Measurements from ENCODE around the gene LAMB1.

Gene LAMB1

GRCh38 chr7:107993891-107994291 lies 9.1 kb downstream of the LAMB1 start:
- no peak overlapping the region for H4K91ac ChIP-seq (ENCODE audit: low read depth, low read length, poor library complexity)
- H3K27ac ChIP-seq (replicated peaks; ENCODE audit: low read length): peak overlapping the region; percentile 1
- H2BK15ac ChIP-seq (ENCODE audit: low read length): no peak overlapping the region
- no peak overlapping the region for H2AK5ac ChIP-seq (ENCODE audit: low read depth, low read length)
- no peak overlapping the region for H3K23ac ChIP-seq (ENCODE audit: low read depth, low read length, poor library complexity)
- H3K4me1 ChIP-seq (ENCODE audit: control insufficient read depth in 2 of 2, insufficient read depth in 1 of 2, low read depth in 1 of 2, low read length in 2 of 2): peaks cover 15 to 20% of the 10 kb centered on the region in 2 donors
- no peak overlapping the region for H2BK12ac ChIP-seq (ENCODE audit: low read length)
- peaks cover 2% of the 10 kb centered on the region for H3K79me1 ChIP-seq (ENCODE audit: low read depth, low read length)
- H2BK120ac ChIP-seq (ENCODE audit: low read depth, low read length): no peak overlapping the region
- H2AFZ ChIP-seq (ENCODE audit: low read length): no peak overlapping the region
- H3K36me3 ChIP-seq (replicated peaks in 1 of 2; ENCODE audit: control insufficient read depth in 2 of 2, insufficient read depth in 2 of 2, low read length in 2 of 2): peaks cover 6 to 30% of the 10 kb centered on the region in 2 donors
- H3K4me3 ChIP-seq (ENCODE audit: low read length in 2 of 2): no peak overlapping the region
- peak overlapping the region; percentile 0 for H3K18ac ChIP-seq (ENCODE audit: low read length)
- H3K9ac ChIP-seq (ENCODE audit: low read depth, low read length, poor library complexity): no peak overlapping the region
- no peaks in the 10 kb centered on the region for H3K27me3 ChIP-seq (ENCODE audit: control insufficient read depth in 3 of 3, insufficient read depth in 3 of 3, low read depth in 1 of 3, low read length in 3 of 3)
- no peak overlapping the region for H4K8ac ChIP-seq (ENCODE audit: low read depth, low read length)
- H3K9me3 ChIP-seq (replicated peaks in 1 of 2; ENCODE audit: control insufficient read depth in 2 of 2, insufficient read depth in 1 of 2, low read depth in 1 of 2, low read length in 2 of 2): no peaks in the 10 kb centered on the region
- no peak overlapping the region for H3K4me2 ChIP-seq (ENCODE audit: insufficient read depth, low read length, poor library complexity, severe bottlenecking)
- no peak overlapping the region for H3K4ac ChIP-seq (ENCODE audit: low read length)
- no peak overlapping the region for H2BK5ac ChIP-seq (ENCODE audit: low read length)
- DNase-seq (ENCODE audit: low spot score): no peak
- H3K14ac ChIP-seq (ENCODE audit: low read length): no peak overlapping the region
- WGBS, 2 donors (ENCODE audit: extremely low coverage in 2 of 2, insufficient read length in 2 of 2, insufficient replicate concordance in 1 of 2): no CpG with 5 or more reads among the region's 1 CpG

- no peak overlapping the region for H3K18ac ChIP-seq (ENCODE audit: low read length)
- H3K27me3 ChIP-seq (ENCODE audit: control insufficient read depth in 3 of 3, insufficient read depth in 3 of 3, low read depth in 1 of 3, low read length in 3 of 3): no peaks in the 10 kb centered on the region
- no peak for DNase-seq (ENCODE audit: low spot score)
- peaks cover 17 to 47% of the 10 kb centered on the region in 2 donors for H3K36me3 ChIP-seq (replicated peaks in 1 of 2; ENCODE audit: control insufficient read depth in 2 of 2, insufficient read depth in 2 of 2, low read length in 2 of 2)
- H4K91ac ChIP-seq (ENCODE audit: low read depth, low read length, poor library complexity): no peak overlapping the region
- H3K4ac ChIP-seq (ENCODE audit: low read length): no peak overlapping the region
- H3K9me3 ChIP-seq (replicated peaks in 1 of 2; ENCODE audit: control insufficient read depth in 2 of 2, insufficient read depth in 1 of 2, low read depth in 1 of 2, low read length in 2 of 2): no peaks in the 10 kb centered on the region
- H2AK5ac ChIP-seq (ENCODE audit: low read depth, low read length): no peak overlapping the region
- peaks cover 2% of the 10 kb centered on the region for H3K79me1 ChIP-seq (ENCODE audit: low read depth, low read length)
- H3K27ac ChIP-seq (replicated peaks; ENCODE audit: low read length): no peak overlapping the region
- H3K4me3 ChIP-seq (ENCODE audit: low read length in 2 of 2): no peak overlapping the region
- H2BK5ac ChIP-seq (ENCODE audit: low read length): no peak overlapping the region
- H3K23ac ChIP-seq (ENCODE audit: low read depth, low read length, poor library complexity): no peak overlapping the region
- H2BK15ac ChIP-seq (ENCODE audit: low read length): no peak overlapping the region
- peaks cover 11% of the 10 kb centered on the region in 2 donors for H3K4me1 ChIP-seq (ENCODE audit: control insufficient read depth in 2 of 2, insufficient read depth in 1 of 2, low read depth in 1 of 2, low read length in 2 of 2)
- no peak overlapping the region for H3K14ac ChIP-seq (ENCODE audit: low read length)
- H2AFZ ChIP-seq (ENCODE audit: low read length): no peak overlapping the region
- H2BK12ac ChIP-seq (ENCODE audit: low read length): no peak overlapping the region
- WGBS, 2 donors (ENCODE audit: extremely low coverage in 2 of 2, insufficient read length in 2 of 2, insufficient replicate concordance in 1 of 2): no CpG with 5 or more reads among the region's 9 CpGs
- no peak overlapping the region for H3K9ac ChIP-seq (ENCODE audit: low read depth, low read length, poor library complexity)
- H2BK120ac ChIP-seq (ENCODE audit: low read depth, low read length): no peak overlapping the region
- H3K4me2 ChIP-seq (ENCODE audit: insufficient read depth, low read length, poor library complexity, severe bottlenecking): no peak overlapping the region
- no peak overlapping the region for H4K8ac ChIP-seq (ENCODE audit: low read depth, low read length)
Observed at GRCh38 chr7:107989618-107990373, 13.2 kb downstream of the LAMB1 start.

DNA sequence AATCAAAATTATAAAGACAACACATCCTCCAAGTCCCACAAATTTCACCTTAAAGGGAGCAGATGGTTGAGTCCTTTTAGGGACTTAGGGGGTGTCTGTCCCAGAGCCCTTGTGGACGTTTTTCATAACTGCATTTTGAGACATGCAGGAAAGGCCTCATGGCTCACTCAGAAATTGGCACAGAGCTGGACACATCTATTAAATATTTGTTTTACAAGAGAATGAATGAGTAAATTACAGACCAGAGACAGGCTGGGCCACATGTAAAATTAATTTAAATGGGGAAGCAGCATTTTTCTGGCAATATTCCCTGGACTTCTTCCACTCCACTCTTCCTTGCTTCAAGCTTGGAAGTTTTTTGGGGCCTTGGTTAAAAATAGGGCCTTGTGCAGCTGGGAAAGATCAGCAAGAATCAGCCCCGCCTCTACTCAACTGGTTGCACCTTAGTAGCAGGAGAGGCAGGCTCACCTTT lies 20.0 kb downstream of the LAMB1 start:
- no peak overlapping the region for H4K91ac ChIP-seq (ENCODE audit: low read depth, low read length, poor library complexity)
- H3K14ac ChIP-seq (ENCODE audit: low read length): no peak overlapping the region
- no peak overlapping the region for H3K9ac ChIP-seq (ENCODE audit: low read depth, low read length, poor library complexity)
- DNase-seq (ENCODE audit: low spot score): no peak
- H3K27ac ChIP-seq (replicated peaks; ENCODE audit: low read length): no peak overlapping the region
- H2BK15ac ChIP-seq (ENCODE audit: low read length): no peak overlapping the region
- H3K4ac ChIP-seq (ENCODE audit: low read length): no peak overlapping the region
- H2BK12ac ChIP-seq (ENCODE audit: low read length): no peak overlapping the region
- peaks cover 13 to 57% of the 10 kb centered on the region in 2 donors for H3K36me3 ChIP-seq (replicated peaks in 1 of 2; ENCODE audit: control insufficient read depth in 2 of 2, insufficient read depth in 2 of 2, low read length in 2 of 2)
- H3K18ac ChIP-seq (ENCODE audit: low read length): no peak overlapping the region
- H4K8ac ChIP-seq (ENCODE audit: low read depth, low read length): no peak overlapping the region
- H2AFZ ChIP-seq (ENCODE audit: low read length): no peak overlapping the region
- no peak overlapping the region for H2BK120ac ChIP-seq (ENCODE audit: low read depth, low read length)
- no peak overlapping the region for H3K4me3 ChIP-seq (ENCODE audit: low read length in 2 of 2)
- H3K23ac ChIP-seq (ENCODE audit: low read depth, low read length, poor library complexity): no peak overlapping the region
- no CpG with 5 or more reads among the region's 2 CpGs for WGBS, 2 donors (ENCODE audit: extremely low coverage in 2 of 2, insufficient read length in 2 of 2, insufficient replicate concordance in 1 of 2)
- H2BK5ac ChIP-seq (ENCODE audit: low read length): no peak overlapping the region
- H2AK5ac ChIP-seq (ENCODE audit: low read depth, low read length): no peak overlapping the region
- H3K4me2 ChIP-seq (ENCODE audit: insufficient read depth, low read length, poor library complexity, severe bottlenecking): no peak overlapping the region
- H3K27me3 ChIP-seq (ENCODE audit: control insufficient read depth in 3 of 3, insufficient read depth in 3 of 3, low read depth in 1 of 3, low read length in 3 of 3): no peaks in the 10 kb centered on the region
- H3K4me1 ChIP-seq (ENCODE audit: control insufficient read depth in 2 of 2, insufficient read depth in 1 of 2, low read depth in 1 of 2, low read length in 2 of 2): peaks cover 0 to 7% of the 10 kb centered on the region in 2 donors
- no peaks in the 10 kb centered on the region for H3K9me3 ChIP-seq (replicated peaks in 1 of 2; ENCODE audit: control insufficient read depth in 2 of 2, insufficient read depth in 1 of 2, low read depth in 1 of 2, low read length in 2 of 2)
- no peaks in the 10 kb centered on the region for H3K79me1 ChIP-seq (ENCODE audit: low read depth, low read length)

DNA sequence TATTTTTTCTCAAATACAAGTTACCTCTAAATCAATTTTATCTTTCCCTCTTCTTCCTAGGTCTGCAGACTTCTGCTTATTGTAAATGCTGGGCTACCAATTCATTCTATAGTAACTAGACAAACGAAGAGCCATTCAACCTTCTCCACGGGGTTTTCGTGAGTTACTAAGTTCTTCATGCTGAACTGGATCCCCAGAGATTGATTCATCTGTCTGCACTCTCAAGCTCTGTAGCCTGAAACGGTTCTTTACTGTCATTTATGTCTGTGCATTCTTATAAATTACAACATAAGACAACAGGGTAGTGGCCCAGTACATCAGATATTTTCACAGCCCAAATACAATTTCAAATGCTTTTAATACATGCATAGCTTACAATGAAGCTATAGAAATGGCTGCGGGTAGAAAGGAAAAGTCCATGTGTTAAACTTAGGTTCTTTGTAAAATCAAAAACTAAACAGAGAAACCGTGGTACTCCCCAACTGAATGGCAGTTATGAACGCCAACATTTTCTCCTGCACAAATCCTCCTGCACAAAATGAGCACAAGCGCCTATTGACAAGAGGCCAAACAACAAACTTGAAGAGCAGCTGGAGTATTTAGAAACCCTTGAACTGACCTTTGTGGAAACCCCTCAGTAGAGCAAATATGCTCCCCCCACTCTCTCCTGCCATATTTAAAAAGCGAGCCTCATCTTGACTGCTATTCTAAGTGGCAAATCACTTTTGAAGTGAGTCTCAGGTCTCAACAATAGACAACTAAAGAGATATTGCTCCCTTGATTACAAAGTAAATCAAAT lies 20.7 kb downstream of the LAMB1 start:
- H2BK120ac ChIP-seq (ENCODE audit: low read depth, low read length): no peak overlapping the region
- no peaks in the 10 kb centered on the region for H3K79me1 ChIP-seq (ENCODE audit: low read depth, low read length)
- WGBS, 2 donors (ENCODE audit: extremely low coverage in 2 of 2, insufficient read length in 2 of 2, insufficient replicate concordance in 1 of 2): no CpG with 5 or more reads among the region's 9 CpGs
- H3K9me3 ChIP-seq (replicated peaks in 1 of 2; ENCODE audit: control insufficient read depth in 2 of 2, insufficient read depth in 1 of 2, low read depth in 1 of 2, low read length in 2 of 2): no peaks in the 10 kb centered on the region
- no peak overlapping the region for H4K91ac ChIP-seq (ENCODE audit: low read depth, low read length, poor library complexity)
- peak overlapping the region; percentile 32 for H2AFZ ChIP-seq (ENCODE audit: low read length)
- H3K23ac ChIP-seq (ENCODE audit: low read depth, low read length, poor library complexity): no peak overlapping the region
- H3K4me3 ChIP-seq (ENCODE audit: low read length in 2 of 2): no peak overlapping the region
- H3K36me3 ChIP-seq (replicated peaks in 1 of 2; ENCODE audit: control insufficient read depth in 2 of 2, insufficient read depth in 2 of 2, low read length in 2 of 2): peaks cover 18 to 64% of the 10 kb centered on the region in 2 donors
- H2BK15ac ChIP-seq (ENCODE audit: low read length): no peak overlapping the region
- H2AK5ac ChIP-seq (ENCODE audit: low read depth, low read length): no peak overlapping the region
- no peak overlapping the region for H3K18ac ChIP-seq (ENCODE audit: low read length)
- no peak overlapping the region for H3K27ac ChIP-seq (replicated peaks; ENCODE audit: low read length)
- no peaks in the 10 kb centered on the region for H3K27me3 ChIP-seq (ENCODE audit: control insufficient read depth in 3 of 3, insufficient read depth in 3 of 3, low read depth in 1 of 3, low read length in 3 of 3)
- DNase-seq (ENCODE audit: low spot score): no peak
- no peak overlapping the region for H4K8ac ChIP-seq (ENCODE audit: low read depth, low read length)
- H3K14ac ChIP-seq (ENCODE audit: low read length): no peak overlapping the region
- peaks cover 0 to 7% of the 10 kb centered on the region in 2 donors for H3K4me1 ChIP-seq (ENCODE audit: control insufficient read depth in 2 of 2, insufficient read depth in 1 of 2, low read depth in 1 of 2, low read length in 2 of 2)
- H3K4me2 ChIP-seq (ENCODE audit: insufficient read depth, low read length, poor library complexity, severe bottlenecking): no peak overlapping the region
- no peak overlapping the region for H2BK5ac ChIP-seq (ENCODE audit: low read length)
- H2BK12ac ChIP-seq (ENCODE audit: low read length): no peak overlapping the region
- no peak overlapping the region for H3K4ac ChIP-seq (ENCODE audit: low read length)
- H3K9ac ChIP-seq (ENCODE audit: low read depth, low read length, poor library complexity): no peak overlapping the region
